NCI-H146 (cell line): ENCODE results near the gene ZNF598.
A peak's percentile ranks its signal among the peaks of the same experiment; 100 is the strongest.

Experiments used
- DNase-seq: peaks from one replicate; lab custom pipeline; 2025; lab: John Stamatoyannopoulos, UW

ZNF598 gene

DNA sequence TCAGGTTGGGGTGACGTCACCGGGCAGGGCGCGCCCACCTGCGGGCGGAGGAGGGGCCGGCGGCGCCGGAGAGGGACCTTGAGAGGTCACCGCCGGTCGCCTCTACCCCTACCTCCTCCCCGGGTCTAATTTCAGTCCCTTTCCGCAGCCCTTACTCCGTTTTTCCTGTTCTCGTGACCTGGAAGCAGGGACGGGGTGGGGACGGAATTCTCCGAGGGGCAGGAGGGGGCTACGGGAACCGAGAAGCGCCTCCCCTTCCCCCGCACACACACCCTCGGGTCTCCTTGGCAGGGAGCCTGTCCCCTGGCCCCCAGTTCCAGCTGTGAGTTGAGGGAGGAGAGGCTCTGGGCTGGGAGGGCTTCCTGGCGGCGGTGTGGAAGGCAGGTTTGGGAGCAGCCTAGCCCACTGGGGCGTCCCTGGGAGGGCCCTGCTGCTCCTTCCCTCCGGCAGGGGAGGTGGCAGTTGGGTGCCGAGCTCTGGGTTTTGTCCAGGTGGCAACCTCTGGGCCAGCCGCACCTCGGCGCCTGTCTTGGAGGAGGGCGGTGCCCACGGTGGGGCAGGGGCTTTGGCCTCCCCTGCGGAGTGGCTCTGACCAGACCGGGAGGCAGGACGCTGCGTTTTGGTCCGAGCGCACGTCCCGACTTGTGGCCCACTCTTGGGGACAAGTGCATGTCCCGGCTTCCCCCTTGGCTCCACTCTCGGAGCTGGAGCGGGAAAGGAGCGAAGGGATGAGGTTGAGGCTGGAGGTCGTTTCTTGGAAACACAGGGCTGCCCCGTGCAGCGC is 19.1 kb downstream of the ZNF598 start:
- peak; percentile 77 for DNase-seq

DNA sequence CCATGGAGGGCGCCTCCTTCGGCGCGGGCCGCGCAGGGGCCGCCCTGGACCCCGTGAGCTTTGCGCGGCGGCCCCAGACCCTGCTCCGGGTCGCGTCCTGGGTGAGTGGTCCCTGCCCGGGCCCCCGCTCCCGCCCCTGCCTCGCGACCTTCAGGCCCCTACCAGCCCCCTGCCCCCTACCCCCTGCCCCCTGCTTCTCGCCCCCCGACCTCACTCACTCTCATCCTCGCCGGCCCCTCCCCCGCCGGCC is 19.6 kb downstream of the ZNF598 start:
- DNase-seq: no peak

DNA sequence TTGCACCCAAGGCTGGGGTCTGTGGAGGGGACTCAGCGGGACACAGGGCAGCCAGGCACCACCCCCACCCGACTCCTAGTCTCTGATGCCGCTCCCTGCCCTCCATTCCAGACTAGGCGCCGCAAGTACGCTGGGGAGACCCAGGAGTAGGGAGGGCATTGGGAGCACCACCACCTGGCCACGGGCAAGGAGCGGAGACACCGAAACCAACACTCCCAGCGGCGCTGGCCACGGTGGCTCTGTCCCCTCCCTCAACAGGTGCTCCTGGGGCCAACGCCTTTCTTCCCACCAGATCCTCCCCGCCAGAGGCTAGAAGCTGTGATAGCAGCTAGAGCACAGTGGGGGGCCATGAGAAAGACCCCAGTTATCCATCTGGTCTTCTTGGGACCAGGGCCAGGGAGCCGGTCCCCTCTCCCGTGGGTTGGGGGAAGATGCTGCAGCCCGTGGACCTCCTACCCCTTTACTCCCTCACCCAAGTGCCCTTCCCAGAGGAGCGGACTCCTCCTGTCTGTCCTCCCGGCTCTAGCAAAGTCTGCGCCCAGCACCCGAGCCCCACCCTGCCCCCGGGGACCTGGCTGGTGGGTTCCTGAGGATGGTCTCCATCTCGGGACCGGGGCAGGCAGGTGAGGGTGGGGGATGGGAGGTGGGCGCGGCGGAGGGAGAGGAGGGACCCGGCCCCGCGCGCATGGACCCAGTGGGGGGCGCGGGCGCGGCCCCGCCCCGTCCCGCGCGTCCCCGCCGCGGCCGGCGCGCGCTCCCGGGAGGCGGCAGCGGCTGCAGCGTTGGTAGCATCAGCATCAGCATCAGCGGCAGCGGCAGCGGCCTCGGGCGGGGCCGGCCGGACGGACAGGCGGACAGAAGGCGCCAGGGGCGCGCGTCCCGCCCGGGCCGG is 20.2 kb downstream of the ZNF598 start, which contains the start of gene SYNGR3:
Gene SYNGR3, plus strand, starts transcription at position 762 of the 892 bp plus-strand sequence. CDS start 133 bp downstream, outside the sequence.
- peak; percentile 81 for DNase-seq

DNA sequence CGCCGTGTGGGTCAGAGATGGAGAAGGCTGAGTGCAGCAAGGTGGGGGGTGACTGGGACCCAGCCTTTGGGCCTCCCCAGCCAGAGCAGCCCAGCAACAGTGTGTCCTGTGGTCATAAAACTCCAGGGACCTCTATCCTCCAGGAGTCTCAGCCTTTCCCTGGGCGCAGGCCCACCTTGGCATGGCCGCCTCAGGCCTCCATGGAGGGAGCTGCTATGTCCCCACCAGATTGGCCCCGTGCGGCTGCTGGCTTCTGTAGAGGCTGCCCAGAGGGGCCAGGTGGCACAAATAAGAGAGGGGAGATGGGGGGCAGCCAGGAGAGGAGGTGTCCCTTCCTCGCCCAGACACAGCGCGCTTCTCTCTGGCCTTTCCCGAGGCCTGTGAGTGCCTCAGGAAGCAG is 22.4 kb downstream of the ZNF598 start:
- no peak for DNase-seq

DNA sequence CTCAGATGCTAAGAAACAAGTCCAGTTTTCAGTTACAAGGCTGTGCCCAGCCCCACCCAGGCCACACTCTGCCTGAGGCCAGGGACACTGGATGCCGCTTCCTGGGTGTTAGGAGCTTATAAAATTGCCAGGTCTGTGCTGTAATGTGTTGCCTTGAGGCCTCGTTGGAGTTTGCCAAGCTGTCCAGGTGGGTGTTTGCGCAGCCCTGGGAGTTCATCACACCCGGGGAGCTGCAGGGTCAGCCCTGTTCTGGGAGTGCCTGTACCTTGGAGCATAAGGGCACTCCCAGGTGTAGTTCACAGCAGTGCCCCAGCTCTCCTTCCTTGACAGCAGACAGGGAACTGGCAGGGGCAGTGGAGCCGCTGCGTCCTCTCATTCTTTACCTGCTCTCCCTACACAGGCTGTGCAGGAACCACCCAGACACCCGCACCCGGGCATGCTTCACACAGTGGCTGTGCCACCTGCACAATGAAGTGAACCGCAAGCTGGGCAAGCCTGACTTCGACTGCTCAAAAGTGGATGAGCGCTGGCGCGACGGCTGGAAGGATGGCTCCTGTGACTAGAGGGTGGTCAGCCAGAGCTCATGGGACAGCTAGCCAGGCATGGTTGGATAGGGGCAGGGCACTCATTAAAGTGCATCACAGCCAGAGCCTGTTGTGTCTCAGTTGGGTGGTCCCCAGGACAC is 24.0 kb downstream of the ZNF598 start:
- no peak for DNase-seq

DNA sequence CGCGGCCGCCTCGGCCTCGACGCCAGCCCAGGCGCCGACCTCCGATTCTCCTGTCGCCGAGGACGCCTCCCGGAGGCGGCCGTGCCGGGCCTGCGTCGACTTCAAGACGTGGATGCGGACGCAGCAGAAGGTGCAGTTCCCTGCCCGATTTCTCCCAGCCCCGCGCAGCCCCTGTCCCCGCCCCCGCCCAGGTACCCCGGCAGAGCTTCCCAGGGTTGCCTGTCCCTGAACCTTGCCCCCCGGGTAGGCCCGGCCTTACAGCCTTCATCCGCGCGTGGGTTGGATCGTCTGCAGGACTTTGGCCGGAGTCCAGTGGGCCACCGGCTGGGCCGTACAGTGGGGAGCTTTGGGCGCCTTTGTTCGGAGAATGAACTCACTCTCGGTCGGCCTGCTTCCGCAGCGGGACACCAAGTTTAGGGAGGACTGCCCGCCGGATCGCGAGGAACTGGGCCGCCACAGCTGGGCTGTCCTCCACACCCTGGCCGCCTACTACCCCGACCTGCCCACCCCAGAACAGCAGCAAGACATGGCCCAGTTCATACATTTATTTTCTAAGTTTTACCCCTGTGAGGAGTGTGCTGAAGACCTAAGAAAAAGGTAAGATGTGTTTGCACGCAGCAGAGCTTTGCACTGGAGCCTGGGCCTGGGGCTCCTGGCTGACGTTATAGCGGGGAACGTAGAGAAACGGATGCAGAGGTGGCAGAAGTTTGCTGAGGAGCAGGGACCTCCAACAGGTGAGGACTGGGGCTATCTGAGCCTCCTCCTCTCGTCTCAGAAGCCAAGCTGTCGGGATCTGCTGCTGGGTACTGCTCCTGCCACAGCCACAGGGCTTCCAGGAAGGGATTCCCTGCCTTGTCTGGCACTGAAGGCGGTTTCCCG is 25.0 kb downstream of the ZNF598 start:
- peak; percentile 77 for DNase-seq

DNA sequence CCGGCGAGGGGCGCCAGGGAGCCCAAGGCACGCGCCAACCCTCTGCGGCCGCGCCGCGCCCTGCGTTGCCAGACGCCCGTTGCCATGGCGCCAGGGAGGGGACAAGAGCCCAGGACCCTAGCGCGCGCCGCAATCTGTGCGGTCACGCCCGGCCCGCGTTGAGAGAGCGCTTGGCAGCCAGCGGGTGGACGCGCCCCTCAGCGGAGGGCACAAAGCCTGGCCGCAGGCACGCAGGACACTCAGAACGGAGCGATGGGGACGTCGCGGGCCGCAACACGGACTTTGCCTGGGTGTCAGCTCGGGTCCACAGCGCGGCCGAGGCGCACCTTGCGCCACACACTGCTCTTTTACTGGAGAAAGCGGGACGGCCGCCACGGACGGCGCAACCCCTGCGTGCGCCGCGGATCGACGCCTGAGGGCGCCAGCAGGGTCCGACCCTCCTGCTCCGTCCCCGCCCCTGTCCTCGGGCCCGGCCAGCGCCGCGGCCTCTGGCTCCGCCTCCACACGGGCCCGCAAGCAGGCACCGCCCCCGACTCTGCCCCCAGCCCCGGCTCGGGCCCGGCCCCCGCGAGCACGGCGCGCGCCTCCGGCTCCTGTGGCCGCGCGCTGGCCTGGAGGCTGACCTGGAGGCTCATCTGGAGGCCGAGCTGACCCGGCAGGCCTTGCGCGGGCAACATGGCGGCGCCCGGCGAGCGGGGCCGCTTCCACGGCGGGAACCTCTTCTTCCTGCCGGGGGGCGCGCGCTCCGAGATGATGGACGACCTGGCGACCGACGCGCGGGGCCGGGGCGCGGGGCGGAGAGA is 25.9 kb downstream of the ZNF598 start, which contains the start of gene GFER:
Gene GFER, plus strand, starts transcription at position 650 of the 803 bp plus-strand sequence. Its CDS starts 26 bp downstream, at position 676.
- peak; percentile 93 for DNase-seq

DNA sequence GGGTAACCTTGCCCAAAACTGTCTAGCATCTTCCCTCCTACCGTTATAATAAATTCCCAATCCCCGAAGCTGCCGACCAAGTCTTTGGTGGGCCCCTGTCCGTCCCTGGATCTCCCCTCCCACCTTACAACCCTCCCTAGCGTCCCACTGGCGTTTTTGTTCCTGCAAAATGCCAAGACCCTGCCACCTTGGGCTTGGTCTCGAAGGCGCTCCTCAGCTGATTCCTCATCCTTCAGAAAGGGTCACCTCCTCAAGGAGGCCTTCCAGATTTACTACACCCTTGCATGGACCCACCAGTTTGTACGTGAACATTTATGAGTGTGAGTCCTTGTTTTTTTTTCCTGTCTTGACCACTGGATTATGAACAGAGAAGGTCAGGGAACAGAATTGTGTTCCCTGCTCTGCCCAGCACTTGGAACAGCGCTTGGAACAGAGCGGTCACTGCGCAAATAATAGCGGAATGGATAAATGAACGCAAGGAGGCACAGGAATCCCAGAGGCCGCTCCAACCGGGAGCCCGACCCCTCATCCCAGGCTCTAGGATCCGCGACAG is 26.6 kb downstream of the ZNF598 start:
- DNase-seq: no peak

DNA sequence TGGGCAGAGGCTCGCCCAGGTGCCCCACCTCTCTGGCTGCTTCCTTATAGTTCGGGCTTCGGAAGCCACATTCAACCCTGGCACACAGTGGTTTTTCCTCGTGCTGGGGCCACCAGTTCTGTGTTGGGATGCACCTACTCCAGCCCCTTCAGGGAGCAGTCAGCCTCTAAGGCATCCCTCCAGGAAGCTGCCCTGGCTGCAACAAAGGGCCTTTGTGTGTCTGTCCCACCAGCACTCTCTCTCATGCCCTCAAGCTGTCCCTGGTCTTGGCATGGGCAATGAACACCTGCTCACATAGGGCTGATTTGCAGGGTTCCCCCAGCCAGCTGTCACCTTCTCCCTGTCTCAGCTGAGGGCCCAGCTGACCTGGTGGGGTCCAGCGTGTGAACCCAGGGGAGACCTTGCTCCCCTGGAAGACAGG is 27.6 kb downstream of the ZNF598 start:
- DNase-seq: peak; percentile 49

DNA sequence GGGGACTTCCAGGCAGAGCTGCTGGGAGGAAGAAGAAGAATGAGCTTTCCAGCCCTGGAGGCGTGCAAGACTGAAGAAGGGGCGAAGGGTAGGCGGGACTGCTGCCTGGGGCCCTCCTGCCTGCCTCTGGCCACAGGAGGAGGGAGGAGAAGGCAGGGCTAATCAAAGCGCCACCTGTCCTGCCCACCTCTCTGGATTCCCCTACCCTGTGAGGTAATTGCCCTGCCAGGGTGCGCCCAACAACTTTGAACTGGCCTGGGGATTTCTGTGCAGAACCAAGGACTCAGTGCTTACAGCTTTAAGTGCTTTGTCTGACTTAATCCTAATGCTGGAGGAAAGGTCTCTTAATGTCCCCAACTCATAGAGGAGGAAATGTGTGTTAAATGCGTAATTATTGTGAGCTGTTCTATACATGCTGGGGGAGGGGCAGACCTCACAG is 28.2 kb downstream of the ZNF598 start, which contains the start of gene NOXO1:
Gene NOXO1, minus strand, starts transcription at position 72 of the 439 bp plus-strand sequence. CDS start 290 bp downstream, outside the sequence.
- DNase-seq: peak; percentile 36

DNA sequence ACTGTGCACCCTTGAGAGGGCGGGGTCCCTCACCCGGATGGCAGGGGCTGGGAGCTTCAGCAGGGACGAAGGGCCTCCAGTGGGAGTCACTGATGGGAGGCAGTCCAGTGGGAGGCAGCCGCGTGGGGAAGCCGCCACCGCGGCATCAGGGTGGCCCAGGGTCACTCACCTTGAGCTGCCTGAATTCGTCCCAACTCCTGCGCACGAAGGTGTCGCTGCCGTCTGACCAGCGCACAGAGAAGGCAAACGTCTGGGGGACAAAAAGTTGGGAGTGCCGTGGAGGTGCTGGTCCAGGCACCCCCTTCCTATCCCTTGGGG is 28.9 kb downstream of the ZNF598 start:
- no peak for DNase-seq

DNA sequence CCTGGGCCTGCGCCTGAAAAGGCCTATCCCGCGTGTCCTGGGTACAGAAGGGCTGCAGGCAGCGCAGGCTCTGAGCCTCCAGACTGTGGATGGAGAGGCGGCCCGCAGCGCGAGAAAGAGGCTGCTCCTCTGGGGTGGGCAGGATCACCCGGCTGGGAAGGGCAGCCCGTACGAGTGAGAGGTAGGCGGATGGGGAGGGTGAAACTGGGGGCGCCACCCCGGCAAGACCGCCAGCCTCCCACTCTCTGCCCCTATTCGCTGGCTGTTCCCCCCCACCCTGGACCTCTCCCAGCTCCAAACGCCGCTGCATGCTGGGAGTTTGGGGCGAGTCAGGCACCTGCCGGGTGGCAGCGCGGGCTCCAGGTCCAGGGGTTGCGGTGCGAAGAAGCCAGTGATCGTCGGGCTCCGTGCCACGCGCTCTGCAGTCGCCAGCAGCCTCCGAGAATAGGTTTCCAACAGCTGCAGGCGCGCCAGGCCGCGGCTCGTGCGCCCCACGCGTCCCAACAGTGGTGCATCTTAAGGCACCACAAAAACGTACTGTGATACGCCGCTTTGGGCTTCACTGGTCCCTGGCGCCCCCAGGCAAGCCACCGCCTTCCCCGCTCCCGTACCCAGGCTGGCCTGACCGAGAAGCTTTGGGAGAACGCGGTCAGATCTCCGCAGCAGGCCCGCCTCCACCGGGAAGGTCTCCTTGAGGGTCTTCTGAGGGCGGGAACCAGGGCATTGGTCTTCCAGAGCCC is 29.4 kb downstream of the ZNF598 start:
- DNase-seq: peak; percentile 66

DNA sequence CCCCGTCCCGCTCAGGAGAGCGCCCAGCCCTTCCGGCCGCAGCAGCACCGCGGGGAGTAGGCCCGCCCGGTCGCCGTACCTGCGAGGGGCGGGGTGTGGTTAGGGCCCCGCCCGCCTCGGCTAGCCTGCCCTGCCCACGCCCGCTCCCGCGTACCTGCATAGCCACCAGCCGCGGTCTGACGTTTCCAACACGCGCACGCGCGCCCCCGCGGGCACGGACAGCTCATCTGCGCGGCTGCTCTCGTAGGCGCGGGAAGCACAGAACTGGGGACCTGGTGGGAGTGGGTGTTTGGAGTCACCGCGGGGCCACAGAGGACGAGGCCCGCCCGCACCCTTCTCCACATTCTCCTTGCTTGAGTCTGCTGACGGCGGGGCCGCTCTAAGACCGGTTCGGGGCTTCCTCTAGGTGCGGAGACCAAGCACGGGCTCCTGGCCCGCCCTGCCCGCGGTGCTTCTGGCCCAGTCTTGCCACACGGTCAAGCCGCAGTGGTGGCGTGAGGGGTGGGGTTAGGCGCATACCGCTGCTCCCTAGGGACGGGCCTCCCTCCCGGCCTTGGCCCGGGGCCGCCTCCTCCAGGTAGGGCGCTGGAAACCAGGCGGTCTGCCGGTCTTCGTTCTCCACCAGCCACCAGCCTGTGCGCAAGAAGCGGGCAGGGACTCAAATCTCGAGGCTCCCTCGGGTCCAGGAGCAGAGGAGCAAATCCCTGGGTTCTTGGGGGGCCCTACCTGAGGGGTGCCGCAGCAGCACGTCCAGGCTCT is 30.2 kb downstream of the ZNF598 start:
- DNase-seq: peak; percentile 86

DNA sequence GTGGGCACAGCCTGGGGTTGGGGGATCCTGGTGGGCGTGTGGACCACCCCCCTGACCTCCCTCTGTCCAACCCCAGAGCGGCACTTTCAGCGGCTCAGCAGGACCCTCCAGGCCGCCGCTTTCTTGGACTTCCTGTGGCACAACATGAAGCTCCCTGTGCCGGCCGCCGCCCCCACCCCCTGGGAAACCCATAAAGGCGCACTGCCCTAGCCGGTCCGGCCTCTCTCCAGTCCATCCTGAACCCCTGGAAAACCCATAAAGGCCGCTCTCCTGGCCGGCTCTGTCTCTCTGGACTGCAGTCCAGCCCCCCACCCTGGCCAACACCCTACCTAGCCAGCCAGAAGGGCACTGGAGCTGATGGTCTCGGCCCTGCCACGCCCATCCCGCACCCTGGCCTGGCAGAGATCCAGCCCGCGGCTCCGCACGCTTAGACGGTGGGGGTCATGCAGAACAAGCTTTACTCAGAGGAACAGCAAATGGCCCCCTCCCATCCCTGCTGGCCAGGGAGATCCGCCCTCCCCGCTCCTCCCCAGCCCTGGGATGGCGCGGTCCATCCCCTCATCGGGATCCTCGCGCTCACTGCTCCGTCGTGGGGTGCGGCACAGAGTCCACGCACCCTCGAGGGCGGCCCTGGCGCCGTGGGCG is 31.0 kb downstream of the ZNF598 start:
- DNase-seq: no peak

DNA sequence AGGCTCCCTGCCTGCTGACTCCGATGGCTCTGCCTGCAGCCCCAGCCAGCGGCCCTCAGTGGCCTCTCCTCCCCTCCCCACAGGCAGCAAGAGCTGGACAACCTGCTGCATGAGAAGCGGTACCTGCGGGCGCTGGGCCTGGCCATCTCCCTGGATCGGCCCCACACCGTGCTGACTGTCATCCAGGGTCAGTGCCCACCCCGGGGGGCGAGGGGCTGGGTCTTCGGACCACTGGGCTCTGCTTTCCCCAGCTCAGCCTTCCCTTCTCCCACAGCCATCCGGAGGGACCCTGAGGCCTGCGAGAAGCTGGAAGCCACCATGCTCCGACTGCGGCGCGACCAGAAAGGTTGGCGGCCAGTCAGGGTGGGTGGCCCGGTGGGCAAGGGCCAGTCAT is 31.7 kb downstream of the ZNF598 start:
- no peak for DNase-seq

DNA sequence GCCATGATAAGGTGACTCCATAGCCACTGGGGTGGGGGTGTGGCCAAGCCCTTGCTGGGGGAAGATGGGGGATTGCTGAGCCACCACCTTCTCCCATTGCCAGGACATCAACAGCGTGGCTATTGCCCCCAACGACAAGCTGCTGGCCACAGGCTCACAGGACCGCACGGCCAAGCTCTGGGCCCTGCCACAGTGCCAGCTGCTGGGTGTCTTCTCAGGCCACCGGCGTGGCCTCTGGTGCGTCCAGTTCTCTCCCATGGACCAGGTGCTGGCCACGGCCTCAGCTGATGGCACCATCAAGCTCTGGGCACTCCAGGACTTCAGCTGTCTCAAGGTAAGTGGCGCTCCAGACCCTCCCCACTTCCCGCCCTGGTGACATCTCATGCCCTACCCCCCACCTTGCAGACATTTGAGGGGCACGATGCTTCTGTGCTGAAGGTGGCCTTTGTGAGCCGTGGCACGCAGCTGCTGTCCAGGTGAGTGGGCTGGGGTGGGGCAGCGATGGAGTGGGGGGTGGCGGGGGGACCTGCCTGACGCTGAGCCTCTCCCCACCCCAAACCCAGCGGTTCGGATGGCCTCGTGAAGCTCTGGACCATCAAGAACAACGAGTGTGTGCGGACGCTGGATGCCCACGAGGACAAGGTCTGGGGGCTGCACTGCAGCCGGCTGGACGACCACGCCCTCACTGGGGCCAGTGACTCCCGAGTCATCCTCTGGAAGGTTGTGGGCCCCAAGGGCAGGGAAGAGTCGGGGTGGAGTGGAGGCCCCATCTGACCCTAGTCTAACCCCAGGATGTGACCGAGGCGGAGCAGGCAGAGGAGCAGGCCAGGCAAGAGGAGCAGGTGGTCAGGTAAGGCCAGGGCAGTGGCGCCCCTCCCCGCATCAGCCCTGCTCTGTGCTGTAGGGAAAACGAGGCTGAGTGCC is 32.4 kb downstream of the ZNF598 start:
- DNase-seq: no peak

DNA sequence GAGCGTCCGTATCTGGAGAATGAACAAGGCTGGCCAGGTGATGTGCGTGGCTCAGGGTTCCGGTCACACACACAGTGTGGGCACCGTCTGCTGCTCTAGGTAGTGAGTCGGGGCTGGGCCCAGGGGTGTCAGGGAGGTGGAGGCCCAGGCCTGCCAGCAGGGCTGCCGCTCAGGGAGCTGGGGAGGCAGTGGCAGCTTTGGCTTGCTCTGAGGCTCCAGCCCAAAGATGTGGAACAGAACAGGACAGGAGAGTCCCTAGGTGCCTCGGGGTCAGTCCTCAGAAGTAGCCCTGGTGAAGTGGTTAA is 33.5 kb downstream of the ZNF598 start:
- no peak for DNase-seq
